EL (cell line): ENCODE data around the gene ADGRB2.

ENCODE experiments used
- DNase-seq: peaks from one replicate; pipeline ENCODE4 v3.0.0-alpha.2; 2016

ADGRB2 gene

GRCh38 chr1:31781138-31781755 lies 17.1 kb upstream of the ADGRB2 start:
- no peak for DNase-seq

GRCh38 chr1:31780632-31781031 lies 16.5 kb upstream of the ADGRB2 start:
- no peak for DNase-seq

GRCh38 chr1:31779687-31780086 lies 15.5 kb upstream of the ADGRB2 start:
- no peak for DNase-seq

GRCh38 chr1:31778763-31779488 lies 14.8 kb upstream of the ADGRB2 start:
- no peak for DNase-seq

GRCh38 chr1:31776516-31776915 lies 12.4 kb upstream of the ADGRB2 start:
- no peak for DNase-seq

- DNase-seq: no peak
These were observed 11.9 kb upstream of the ADGRB2 start for GRCh38 chr1:31776032-31776431.

GRCh38 chr1:31775210-31775999 lies 11.3 kb upstream of the ADGRB2 start:
- DNase-seq: no peak

GRCh38 chr1:31774495-31774894 lies 10.4 kb upstream of the ADGRB2 start:
- DNase-seq: no peak

- no peak for DNase-seq
These were observed 9.7 kb upstream of the ADGRB2 start for GRCh38 chr1:31773861-31774260.

- DNase-seq: no peak
These were observed 8.6 kb upstream of the ADGRB2 start for GRCh38 chr1:31772669-31773248.

- DNase-seq: no peak
These were observed 7.9 kb upstream of the ADGRB2 start for GRCh38 chr1:31771891-31772668.

GRCh38 chr1:31769720-31770390 lies 5.7 kb upstream of the ADGRB2 start:
- no peak for DNase-seq

- DNase-seq: no peak
These were observed 5.0 kb upstream of the ADGRB2 start for GRCh38 chr1:31768939-31769704.

- DNase-seq: no peak
These were observed 4.3 kb upstream of the ADGRB2 start for GRCh38 chr1:31768407-31768907.

- no peak for DNase-seq
These were observed 3.1 kb upstream of the ADGRB2 start for GRCh38 chr1:31767225-31767624.

- DNase-seq: no peak
These were observed 1.4 kb upstream of the ADGRB2 start for GRCh38 chr1:31765516-31765915.

- no peak for DNase-seq
These were observed 914 bp upstream of the ADGRB2 start for GRCh38 chr1:31765041-31765467.

GRCh38 chr1:31763671-31764311 lies 349 bp downstream of the ADGRB2 start:
- DNase-seq: no peak

- peak; percentile 73 for DNase-seq
These were observed 1.1 kb downstream of the ADGRB2 start for GRCh38 chr1:31762726-31763670.
